IMR-90 (cell line): ENCODE results near the gene PLXNA4. TPM values are rescaled to one million over a fixed set of nuclear protein-coding genes. Genes with fewer than 3 reads are reported as not detected.
A peak's percentile ranks its signal among the peaks of the same experiment; 100 is the strongest.

Experiments
- ATAC-seq: fragments of 200-7000 bp; cut with Tn5 transposase; 2 replicates; pipeline ENCODE4 v1.9.1; 2020; ENCODE audit warnings: low read depth, mild to moderate bottlenecking, moderate library complexity
- BruUV-seq: library from RNA; stranded (reverse); fragments of 400-500 nt; replicated peaks from 2 replicates; lab custom pipeline; 2021; lab: Mats Ljungman, UMichigan
- CTCF ChIA-PET: fragments of 300-600 bp; formaldehyde crosslinking; extraction: SDS; loops from one replicate; lab custom pipeline; 2021; ENCODE audit warnings: antibody characterized with exemption; lab: Yijun Ruan, JAX
- POLR2A ChIA-PET: fragments of 300-600 bp; sonication (Branson Sonifier 250); formaldehyde crosslinking; loops from one replicate; lab custom pipeline; 2022; ENCODE audit warnings: antibody characterized with exemption; ENCODE audit not compliant: unreplicated experiment; lab: Charles Lee
- DNase-seq: peaks from one replicate; pipeline ENCODE4 v3.0.0; 2013
- H2AFZ ChIP-seq: replicated peaks from 2 replicates; pipeline ENCODE3; 2013; ENCODE audit warnings: low read length, mild to moderate bottlenecking; ENCODE audit not compliant: poor library complexity
- H2AK5ac ChIP-seq: 2 replicates; pipeline ENCODE4 v1.6.1; 2013; ENCODE audit warnings: low read depth, low read length, inconsistent platforms
- H2AK9ac ChIP-seq: replicated peaks from 2 replicates; pipeline ENCODE3; 2013; ENCODE audit warnings: mild to moderate bottlenecking, low read depth, low read length, moderate library complexity; ENCODE audit not compliant: poor library complexity
- H2BK120ac ChIP-seq: 2 replicates; pipeline ENCODE4 v1.6.1; 2013; ENCODE audit warnings: low read depth, low read length, inconsistent platforms
- H2BK15ac ChIP-seq: 3 replicates; pipeline ENCODE4 v1.6.1; 2013; ENCODE audit warnings: low read depth, low read length, inconsistent platforms
- H2BK20ac ChIP-seq: 2 replicates; pipeline ENCODE4 v1.6.1; 2013; ENCODE audit warnings: low read depth, mild to moderate bottlenecking, inconsistent platforms, low read length, moderate library complexity
- H2BK5ac ChIP-seq: 2 replicates; pipeline ENCODE4 v1.6.1; 2013; ENCODE audit warnings: mild to moderate bottlenecking, low read depth, low read length, inconsistent platforms; ENCODE audit not compliant: poor library complexity, severe bottlenecking
- H3K14ac ChIP-seq: replicated peaks from 2 replicates; pipeline ENCODE4 v1.6.1; 2013; ENCODE audit warnings: low read depth, low read length, inconsistent platforms
- H3K18ac ChIP-seq: 2 replicates; pipeline ENCODE4 v1.6.1; 2013; ENCODE audit warnings: low read depth, low read length, control low read depth
- H3K23ac ChIP-seq: 2 replicates; pipeline ENCODE4 v1.6.1; 2013; ENCODE audit warnings: low read depth, low read length, inconsistent platforms
- H3K27ac ChIP-seq: 2 replicates; pipeline ENCODE4 v1.5.1; 2013; ENCODE audit warnings: mild to moderate bottlenecking, control low read depth, low read length; ENCODE audit not compliant: insufficient read depth
- H3K27me3 ChIP-seq: 2 replicates; pipeline ENCODE4 v1.6.1; 2013; ENCODE audit warnings: low read length; ENCODE audit not compliant: control insufficient read depth, insufficient read depth
- H3K36me3 ChIP-seq: 2 replicates; pipeline ENCODE4 v1.6.1; 2013; ENCODE audit warnings: low read length, mixed read lengths; ENCODE audit not compliant: control insufficient read depth, insufficient read depth
- H3K4ac ChIP-seq: 2 replicates; pipeline ENCODE4 v1.6.1; 2013; ENCODE audit warnings: low read depth, low read length, inconsistent platforms
- H3K4me1 ChIP-seq: 2 replicates; pipeline ENCODE4 v1.6.1; 2013; ENCODE audit warnings: low read length, mixed read lengths; ENCODE audit not compliant: control insufficient read depth, insufficient read depth
- H3K4me2 ChIP-seq: 2 replicates; pipeline ENCODE4 v1.6.1; 2013; ENCODE audit warnings: low read depth, mild to moderate bottlenecking, control low read depth, low read length, moderate library complexity
- H3K4me3 ChIP-seq: 2 replicates; pipeline ENCODE4 v1.5.1; 2013; ENCODE audit warnings: low read depth, mild to moderate bottlenecking, control low read depth, low read length, moderate library complexity; ENCODE audit not compliant: insufficient read depth
- H3K56ac ChIP-seq: 2 replicates; pipeline ENCODE4 v1.6.1; 2013; ENCODE audit warnings: low read length, inconsistent platforms; ENCODE audit not compliant: insufficient read depth; ENCODE audit errors: extremely low read depth
- H3K79me1 ChIP-seq, 2 experiments: 2 replicates each; pipeline ENCODE4 v1.6.1; 2013; ENCODE audit warnings: low read length in 2 of 2, inconsistent platforms in 1 of 2, low read depth in 1 of 2
- H3K9ac ChIP-seq: 2 replicates; pipeline ENCODE4 v1.6.1; 2013; ENCODE audit warnings: low read depth, low read length, control low read depth
- H3K9me1 ChIP-seq: 2 replicates; pipeline ENCODE4 v1.6.1; 2013; ENCODE audit warnings: low read length, inconsistent platforms; ENCODE audit not compliant: insufficient read depth
- H3K9me3 ChIP-seq: 2 replicates; pipeline ENCODE4 v1.6.1; 2013; ENCODE audit warnings: low read length; ENCODE audit not compliant: control insufficient read depth, insufficient read depth
- H4K20me1 ChIP-seq: 2 replicates; pipeline ENCODE4 v1.6.1; 2013; ENCODE audit warnings: low read length, inconsistent platforms; ENCODE audit not compliant: insufficient read depth
- H4K5ac ChIP-seq: 2 replicates; pipeline ENCODE4 v1.6.1; 2013; ENCODE audit warnings: mild to moderate bottlenecking, low read depth, low read length, control low read depth
- H4K8ac ChIP-seq, 2 experiments: 2 replicates each; pipeline ENCODE4 v1.6.1; 2013; ENCODE audit warnings: low read depth in 2 of 2, low read length in 2 of 2, control low read depth in 1 of 2, inconsistent platforms in 1 of 2
- H4K91ac ChIP-seq: 2 replicates; pipeline ENCODE4 v1.6.1; 2013; ENCODE audit warnings: low read depth, low read length, inconsistent platforms; ENCODE audit not compliant: insufficient read depth
- BHLHE40 ChIP-seq: fragments of 150-350 bp; IDR thresholded peaks from 2 replicates; pipeline ENCODE4 v1.6.1; 2016; ENCODE audit warnings: mild to moderate bottlenecking, low read depth, low read length
- CEBPB ChIP-seq: IDR thresholded peaks from 2 replicates; pipeline ENCODE4 v1.6.1; 2012; ENCODE audit warnings: low read depth, low read length, improper control_type of control experiment
- CHD1 ChIP-seq: IDR thresholded peaks from 2 replicates; pipeline ENCODE4 v1.6.1; 2012; ENCODE audit warnings: low read depth, low read length, improper control_type of control experiment
- FOS ChIP-seq: fragments of 150-350 bp; IDR thresholded peaks from 2 replicates; pipeline ENCODE4 v1.6.1; 2016; ENCODE audit warnings: low read depth, low read length
- MAFK ChIP-seq: IDR thresholded peaks from 2 replicates; pipeline ENCODE4 v1.6.1; 2012; ENCODE audit warnings: low read depth, low read length, improper control_type of control experiment
- MAZ ChIP-seq: IDR thresholded peaks from 2 replicates; pipeline ENCODE4 v1.6.1; 2012; ENCODE audit warnings: low read depth, mild to moderate bottlenecking, low read length, improper control_type of control experiment, moderate library complexity, borderline replicate concordance
- MXI1 ChIP-seq: IDR thresholded peaks from 2 replicates; pipeline ENCODE4 v1.6.1; 2012; ENCODE audit warnings: low read depth, mild to moderate bottlenecking, low read length, moderate library complexity, borderline replicate concordance
- NFE2L2 ChIP-seq: fragments of 150-350 bp; IDR thresholded peaks from 2 replicates; pipeline ENCODE4 v1.6.1; 2016; ENCODE audit warnings: low read depth, mild to moderate bottlenecking, low read length
- POLR2A ChIP-seq: IDR thresholded peaks from 2 replicates; pipeline ENCODE4 v1.6.1; 2012; ENCODE audit warnings: mild to moderate bottlenecking, low read depth, low read length
- RAD21 ChIP-seq: IDR thresholded peaks from 2 replicates; pipeline ENCODE4 v1.6.1; 2012; ENCODE audit warnings: low read length, improper control_type of control experiment
- RCOR1 ChIP-seq: IDR thresholded peaks from 2 replicates; pipeline ENCODE4 v1.6.1; 2012; ENCODE audit warnings: mild to moderate bottlenecking, low read length, improper control_type of control experiment; ENCODE audit not compliant: insufficient replicate concordance
- RFX5 ChIP-seq: IDR thresholded peaks from 2 replicates; pipeline ENCODE4 v1.8.0; 2012; ENCODE audit warnings: low read depth, mild to moderate bottlenecking, low read length, moderate library complexity
- SMC3 ChIP-seq: fragments of 150-350 bp; IDR thresholded peaks from 2 replicates; pipeline ENCODE4 v1.6.1; 2016; ENCODE audit warnings: low read depth, mild to moderate bottlenecking, antibody characterized with exemption, low read length, moderate library complexity
- WGBS, 2 experiments: methylation state at CpG; one replicate each; pipeline versions ENCODE4 v1.1.5 to v1.1.7; 2013; ENCODE audit warnings: missing lambda C conversion rate in 2 of 2; ENCODE audit not compliant: insufficient read length in 1 of 2; ENCODE audit errors: extremely low coverage in 2 of 2; 5-methylcytosine and 5-hydroxymethylcytosine counted together
- dilution Hi-C: fragments of 300-500 bp; cut with HindIII; formaldehyde crosslinking; loops from one replicate; pipeline ENCODE4 v1.14.3; 2018; ENCODE audit warnings: low sequenced_read_pairs; ENCODE audit not compliant: unreplicated experiment
- in situ Hi-C: fragments of 300-500 bp; cut with MboI; formaldehyde crosslinking; loops from 3 replicates; pipeline ENCODE4 v1.14.3; 2019; ENCODE audit warnings: low sequenced_read_pairs, inconsistent platforms, mixed read lengths
- intact Hi-C: fragments of 100-400 bp; cut with micrococcal nuclease; formaldehyde crosslinking; loops from 2 replicates; pipeline ENCODE4 v1.10.0; 2022
- polyA plus RNA-seq, 3 experiments: library from polyadenylated mRNA; depleted of rRNA; stranded (reverse); fragments of >200 nt; gene quantifications; 2 replicates each; pipeline ENCODE4 v1.2.3, GENCODE V29; 2012; ENCODE audit warnings: low replicate concordance in 1 of 3
- total RNA-seq: library from RNA; depleted of rRNA; stranded (reverse); fragments of >200 nt; gene quantifications from 2 replicates; pipeline ENCODE4 v1.2.3, GENCODE V29; 2012
- TF ChIP-seq, protein P1 (sequence below): fragments of 150-350 bp; IDR thresholded peaks from 2 replicates; pipeline ENCODE4 v1.6.1; 2016; ENCODE audit warnings: low read depth, mild to moderate bottlenecking, low read length, moderate library complexity, borderline replicate concordance
- TF ChIP-seq, protein P2 (sequence below): fragments of 150-350 bp; IDR thresholded peaks from 2 replicates; pipeline ENCODE4 v1.6.1; 2017; ENCODE audit warnings: mild to moderate bottlenecking, antibody characterized with exemption, low read length, low read depth
- TF ChIP-seq, protein P3 (sequence below): conservative IDR thresholded peaks from 2 replicates; pipeline ENCODE4 v1.5.1; 2012; ENCODE audit warnings: mild to moderate bottlenecking, low read depth, low read length, improper control_type of control experiment

PLXNA4 gene
- total and polyA plus RNA-seq, 2 of the 4 experiments (the other 2 are of a cell fraction) = under 0.01 TPM

DNA sequence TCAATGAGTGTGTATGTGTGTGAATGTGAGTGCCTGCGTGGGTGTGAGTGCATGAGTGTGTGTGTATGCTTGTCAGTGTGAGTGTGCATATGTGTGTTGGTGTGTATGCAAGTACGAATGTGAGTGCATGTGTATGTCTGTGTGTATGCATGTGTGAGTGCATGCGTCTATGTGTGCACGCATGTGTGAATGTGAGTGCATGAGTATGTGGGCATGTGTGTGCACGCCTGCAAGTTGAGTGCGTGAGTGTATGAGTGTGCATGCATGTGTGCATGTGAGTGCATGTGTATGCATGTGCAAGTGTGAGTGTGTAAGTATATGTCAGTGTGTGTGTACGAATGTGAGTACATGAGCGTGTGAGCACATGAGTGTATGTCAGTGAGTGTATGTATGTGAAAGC is 399.6 kb downstream of the PLXNA4 start:
- Histone ChIP-seq H2AK9ac (peak overlapping the region; percentile 47), H3K4me1 (no peaks in the 10 kb centered on the region), H2AK5ac (no peak overlapping the region), H2AFZ (peak overlapping the region; percentile 21), H4K91ac (no peak overlapping the region), H3K9me1 (no peaks in the 10 kb centered on the region), H3K14ac (no peak overlapping the region), H3K4me2 (no peak overlapping the region), H2BK15ac (no peak overlapping the region), H3K9ac (no peak overlapping the region), H2BK20ac (no peak overlapping the region), H3K79me1 (no peaks in the 10 kb centered on the region), H3K4ac (no peak overlapping the region), H3K56ac (no peak overlapping the region), H3K27ac (no peak overlapping the region), H3K36me3 (no peaks in the 10 kb centered on the region), H4K8ac (no peak overlapping the region), H4K5ac (no peak overlapping the region), H3K27me3 (no peaks in the 10 kb centered on the region), H2BK5ac (no peak overlapping the region), H3K18ac (no peak overlapping the region), H3K9me3 (no peaks in the 10 kb centered on the region), H2BK120ac (no peak overlapping the region), H4K20me1 (no peaks in the 10 kb centered on the region), H3K23ac (no peak overlapping the region), H3K4me3 (no peak overlapping the region)
- ChIA-PET CTCF (no interaction called here), POLR2A (no interaction called here)
- in situ Hi-C loops = no loop called here
- dilution Hi-C loops = no loop called here
- ATAC-seq = no peak
- WGBS, 2 experiments = 65% methylated on average over 8 of the region's 8 CpGs; no CpG with 5 or more reads in 1 of the 2 experiments
- intact Hi-C loops = no loop called here
- no peak for DNase-seq
- TF ChIP-seq MAZ (no peak), MAFK (no peak), RCOR1 (no peak), RAD21 (no peak), FOS (no peak), CHD1 (no peak), RFX5 (no peak), POLR2A (no peak), SMC3 (no peak), BHLHE40 (no peak), CEBPB (no peak), MXI1 (no peak), NFE2L2 (no peak)
- TF ChIP-seq, protein P1, sequence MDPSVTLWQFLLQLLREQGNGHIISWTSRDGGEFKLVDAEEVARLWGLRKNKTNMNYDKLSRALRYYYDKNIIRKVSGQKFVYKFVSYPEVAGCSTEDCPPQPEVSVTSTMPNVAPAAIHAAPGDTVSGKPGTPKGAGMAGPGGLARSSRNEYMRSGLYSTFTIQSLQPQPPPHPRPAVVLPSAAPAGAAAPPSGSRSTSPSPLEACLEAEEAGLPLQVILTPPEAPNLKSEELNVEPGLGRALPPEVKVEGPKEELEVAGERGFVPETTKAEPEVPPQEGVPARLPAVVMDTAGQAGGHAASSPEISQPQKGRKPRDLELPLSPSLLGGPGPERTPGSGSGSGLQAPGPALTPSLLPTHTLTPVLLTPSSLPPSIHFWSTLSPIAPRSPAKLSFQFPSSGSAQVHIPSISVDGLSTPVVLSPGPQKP = no peak
- TF ChIP-seq, protein P2, sequence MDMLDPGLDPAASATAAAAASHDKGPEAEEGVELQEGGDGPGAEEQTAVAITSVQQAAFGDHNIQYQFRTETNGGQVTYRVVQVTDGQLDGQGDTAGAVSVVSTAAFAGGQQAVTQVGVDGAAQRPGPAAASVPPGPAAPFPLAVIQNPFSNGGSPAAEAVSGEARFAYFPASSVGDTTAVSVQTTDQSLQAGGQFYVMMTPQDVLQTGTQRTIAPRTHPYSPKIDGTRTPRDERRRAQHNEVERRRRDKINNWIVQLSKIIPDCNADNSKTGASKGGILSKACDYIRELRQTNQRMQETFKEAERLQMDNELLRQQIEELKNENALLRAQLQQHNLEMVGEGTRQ = no peak
- TF ChIP-seq, protein P3, sequence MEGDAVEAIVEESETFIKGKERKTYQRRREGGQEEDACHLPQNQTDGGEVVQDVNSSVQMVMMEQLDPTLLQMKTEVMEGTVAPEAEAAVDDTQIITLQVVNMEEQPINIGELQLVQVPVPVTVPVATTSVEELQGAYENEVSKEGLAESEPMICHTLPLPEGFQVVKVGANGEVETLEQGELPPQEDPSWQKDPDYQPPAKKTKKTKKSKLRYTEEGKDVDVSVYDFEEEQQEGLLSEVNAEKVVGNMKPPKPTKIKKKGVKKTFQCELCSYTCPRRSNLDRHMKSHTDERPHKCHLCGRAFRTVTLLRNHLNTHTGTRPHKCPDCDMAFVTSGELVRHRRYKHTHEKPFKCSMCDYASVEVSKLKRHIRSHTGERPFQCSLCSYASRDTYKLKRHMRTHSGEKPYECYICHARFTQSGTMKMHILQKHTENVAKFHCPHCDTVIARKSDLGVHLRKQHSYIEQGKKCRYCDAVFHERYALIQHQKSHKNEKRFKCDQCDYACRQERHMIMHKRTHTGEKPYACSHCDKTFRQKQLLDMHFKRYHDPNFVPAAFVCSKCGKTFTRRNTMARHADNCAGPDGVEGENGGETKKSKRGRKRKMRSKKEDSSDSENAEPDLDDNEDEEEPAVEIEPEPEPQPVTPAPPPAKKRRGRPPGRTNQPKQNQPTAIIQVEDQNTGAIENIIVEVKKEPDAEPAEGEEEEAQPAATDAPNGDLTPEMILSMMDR = no peak
- no TSS peak for BruUV-seq
